Keratinocyte (primary cell): ENCODE measurements around the gene HIVEP2.

Experiments used
- EZH2 ChIP-seq: IDR thresholded peaks from one replicate; pipeline ENCODE4 v1.6.1; 2012; ENCODE audit warnings: inconsistent platforms, mild to moderate bottlenecking, low read length, moderate library complexity
- TF ChIP-seq, protein P1 (sequence below), 3 experiments: IDR thresholded peaks in 1 of 3; conservative IDR thresholded peaks in 1 of 3; optimal IDR thresholded peaks in 1 of 3; 2 replicates in 2 of 3; 3 replicates in 1 of 3; pipeline versions ENCODE3 to v1.5.1; 2011; ENCODE audit warnings: low read length in 3 of 3, mild to moderate bottlenecking in 3 of 3, moderate library complexity in 2 of 3, control low read depth in 1 of 3, inconsistent platforms in 1 of 3; ENCODE audit not compliant: insufficient read depth in 2 of 3; ENCODE audit errors: extremely low read depth in 1 of 3

DNA sequence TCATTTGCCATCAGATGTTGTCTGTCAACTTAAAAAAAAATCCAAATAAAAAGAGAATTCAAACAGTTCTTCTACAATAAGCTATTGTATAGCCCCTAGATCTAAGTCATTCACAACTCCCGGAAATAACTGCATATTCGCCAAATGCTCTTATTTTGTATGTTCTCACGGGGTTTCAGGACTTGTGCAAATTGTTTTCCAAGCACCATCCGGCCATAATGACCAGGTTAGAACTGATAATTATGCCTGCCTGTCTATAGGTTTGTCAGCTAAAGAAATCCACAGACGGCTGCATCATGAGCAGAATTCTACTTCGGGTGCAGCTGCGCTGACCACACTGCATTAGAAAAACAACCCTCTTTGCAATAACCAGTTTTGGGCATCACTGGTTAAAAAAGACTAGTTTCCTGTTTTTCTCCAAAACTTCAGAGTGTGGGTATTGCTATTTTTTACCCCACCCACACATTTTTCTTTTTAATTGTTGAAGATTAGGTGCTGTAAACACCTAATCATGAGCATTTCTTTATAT lies 87.7 kb downstream of the HIVEP2 start:
- TF ChIP-seq, protein P1, sequence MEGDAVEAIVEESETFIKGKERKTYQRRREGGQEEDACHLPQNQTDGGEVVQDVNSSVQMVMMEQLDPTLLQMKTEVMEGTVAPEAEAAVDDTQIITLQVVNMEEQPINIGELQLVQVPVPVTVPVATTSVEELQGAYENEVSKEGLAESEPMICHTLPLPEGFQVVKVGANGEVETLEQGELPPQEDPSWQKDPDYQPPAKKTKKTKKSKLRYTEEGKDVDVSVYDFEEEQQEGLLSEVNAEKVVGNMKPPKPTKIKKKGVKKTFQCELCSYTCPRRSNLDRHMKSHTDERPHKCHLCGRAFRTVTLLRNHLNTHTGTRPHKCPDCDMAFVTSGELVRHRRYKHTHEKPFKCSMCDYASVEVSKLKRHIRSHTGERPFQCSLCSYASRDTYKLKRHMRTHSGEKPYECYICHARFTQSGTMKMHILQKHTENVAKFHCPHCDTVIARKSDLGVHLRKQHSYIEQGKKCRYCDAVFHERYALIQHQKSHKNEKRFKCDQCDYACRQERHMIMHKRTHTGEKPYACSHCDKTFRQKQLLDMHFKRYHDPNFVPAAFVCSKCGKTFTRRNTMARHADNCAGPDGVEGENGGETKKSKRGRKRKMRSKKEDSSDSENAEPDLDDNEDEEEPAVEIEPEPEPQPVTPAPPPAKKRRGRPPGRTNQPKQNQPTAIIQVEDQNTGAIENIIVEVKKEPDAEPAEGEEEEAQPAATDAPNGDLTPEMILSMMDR (optimal IDR thresholded peaks at IDR 0.05 in 1 of 3, IDR thresholded peaks at IDR 0.05 in 1 of 3, conservative IDR thresholded peaks at IDR 0.05 in 1 of 3; ENCODE audit: extremely low read depth in 1 of 3, insufficient read depth in 2 of 3, low read length in 3 of 3), result no peak
- TF ChIP-seq EZH2, result no peak
